Measurements from ENCODE around the gene GALNT17.

GALNT17 gene

DNA sequence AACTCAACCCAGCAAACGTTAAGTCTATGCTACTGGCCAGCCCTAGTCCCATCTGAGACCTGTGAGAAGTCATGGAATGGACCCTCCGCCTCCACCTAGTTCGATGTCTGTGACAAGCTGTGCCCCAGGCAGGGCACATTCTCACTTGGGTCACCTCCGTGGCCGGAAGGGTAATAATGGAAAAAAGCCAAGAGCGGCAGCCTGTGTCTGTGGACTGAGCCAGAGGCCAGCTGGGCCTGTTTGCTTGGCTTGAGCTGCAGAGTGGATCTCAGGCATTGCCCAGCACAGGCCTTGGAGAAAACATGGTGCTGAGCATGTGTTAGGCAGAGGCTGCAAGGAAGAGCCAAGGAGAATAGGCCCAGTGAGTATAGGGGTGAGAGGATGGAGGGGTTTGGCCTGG, 97.8 kb downstream of the GALNT17 start:
- H3K4me1 ChIP-seq (ENCODE audit: insufficient read depth, low read length, poor library complexity, severe bottlenecking): no peaks in the 10 kb centered on the region
- H3K9me2 ChIP-seq (replicated peaks; ENCODE audit: low read depth, low read length): no peaks in the 10 kb centered on the region
- H3K9me3 ChIP-seq (ENCODE audit: insufficient read depth, low read depth, low read length): peaks cover 16% of the 10 kb centered on the region; the same call in 1 of the 2 replicates
- no peaks in the 10 kb centered on the region for H3K27me3 ChIP-seq (ENCODE audit: insufficient read depth, low read length, poor library complexity, severe bottlenecking)
- no peaks in the 10 kb centered on the region for H3K79me2 ChIP-seq (ENCODE audit: insufficient read depth, low read length)
- H3K9ac ChIP-seq (ENCODE audit: low read depth, low read length, poor library complexity, severe bottlenecking): no peak overlapping the region
- H4K20me1 ChIP-seq (ENCODE audit: insufficient read depth, low read length, poor library complexity, severe bottlenecking): no peaks in the 10 kb centered on the region
- TF ChIP-seq EZH2phosphoT487 (IDR thresholded peaks at IDR 0.05; ENCODE audit: borderline replicate concordance): no peak
- TF ChIP-seq, protein P1, sequence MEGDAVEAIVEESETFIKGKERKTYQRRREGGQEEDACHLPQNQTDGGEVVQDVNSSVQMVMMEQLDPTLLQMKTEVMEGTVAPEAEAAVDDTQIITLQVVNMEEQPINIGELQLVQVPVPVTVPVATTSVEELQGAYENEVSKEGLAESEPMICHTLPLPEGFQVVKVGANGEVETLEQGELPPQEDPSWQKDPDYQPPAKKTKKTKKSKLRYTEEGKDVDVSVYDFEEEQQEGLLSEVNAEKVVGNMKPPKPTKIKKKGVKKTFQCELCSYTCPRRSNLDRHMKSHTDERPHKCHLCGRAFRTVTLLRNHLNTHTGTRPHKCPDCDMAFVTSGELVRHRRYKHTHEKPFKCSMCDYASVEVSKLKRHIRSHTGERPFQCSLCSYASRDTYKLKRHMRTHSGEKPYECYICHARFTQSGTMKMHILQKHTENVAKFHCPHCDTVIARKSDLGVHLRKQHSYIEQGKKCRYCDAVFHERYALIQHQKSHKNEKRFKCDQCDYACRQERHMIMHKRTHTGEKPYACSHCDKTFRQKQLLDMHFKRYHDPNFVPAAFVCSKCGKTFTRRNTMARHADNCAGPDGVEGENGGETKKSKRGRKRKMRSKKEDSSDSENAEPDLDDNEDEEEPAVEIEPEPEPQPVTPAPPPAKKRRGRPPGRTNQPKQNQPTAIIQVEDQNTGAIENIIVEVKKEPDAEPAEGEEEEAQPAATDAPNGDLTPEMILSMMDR (conservative IDR thresholded peaks at IDR 0.05; ENCODE audit: low read length): no peak
- H2AFZ ChIP-seq (ENCODE audit: low read length): no peak overlapping the region
- H3K4me3 ChIP-seq (ENCODE audit: low read length, poor library complexity, severe bottlenecking): no peak overlapping the region
- H3F3A ChIP-seq (ENCODE audit: low read depth): no peaks in the 10 kb centered on the region
- no peak overlapping the region for H3K4me2 ChIP-seq (ENCODE audit: low read depth, low read length, poor library complexity, severe bottlenecking)
- H3K36me3 ChIP-seq (ENCODE audit: insufficient read depth, low read length): no peaks in the 10 kb centered on the region

DNA sequence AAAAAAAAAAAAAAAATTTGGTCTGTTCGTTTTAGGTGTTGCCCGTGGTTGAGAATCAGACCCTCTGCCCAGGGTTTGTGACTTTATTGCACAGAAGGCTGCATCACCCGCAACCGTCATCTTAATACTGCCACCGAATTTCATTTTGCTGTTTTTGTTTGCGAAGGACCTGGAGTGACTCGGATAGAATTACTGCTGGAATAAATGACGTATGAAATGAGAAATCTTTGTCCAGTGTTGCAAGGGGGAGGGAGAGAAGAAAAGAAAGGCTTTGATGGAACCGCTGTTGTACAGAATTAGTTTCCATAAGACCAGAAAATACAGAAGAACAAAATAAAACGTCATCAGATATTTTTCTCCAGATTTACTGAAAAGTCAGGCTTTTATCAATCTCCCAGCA, 103.3 kb downstream of the GALNT17 start:
- H3K36me3 ChIP-seq (ENCODE audit: insufficient read depth, low read length): no peaks in the 10 kb centered on the region
- H4K20me1 ChIP-seq (ENCODE audit: insufficient read depth, low read length, poor library complexity, severe bottlenecking): no peaks in the 10 kb centered on the region
- no peaks in the 10 kb centered on the region for H3K4me1 ChIP-seq (ENCODE audit: insufficient read depth, low read length, poor library complexity, severe bottlenecking)
- TF ChIP-seq, protein P1 (conservative IDR thresholded peaks at IDR 0.05; ENCODE audit: low read length): no peak
- no peak for TF ChIP-seq EZH2phosphoT487 (IDR thresholded peaks at IDR 0.05; ENCODE audit: borderline replicate concordance)
- no peak overlapping the region for H3K4me2 ChIP-seq (ENCODE audit: low read depth, low read length, poor library complexity, severe bottlenecking)
- peaks cover 14% of the 10 kb centered on the region; the same call in 1 of the 2 replicates for H3K9me3 ChIP-seq (ENCODE audit: insufficient read depth, low read depth, low read length)
- no peaks in the 10 kb centered on the region for H3K79me2 ChIP-seq (ENCODE audit: insufficient read depth, low read length)
- H2AFZ ChIP-seq (ENCODE audit: low read length): no peak overlapping the region
- H3K4me3 ChIP-seq (ENCODE audit: low read length, poor library complexity, severe bottlenecking): no peak overlapping the region
- no peaks in the 10 kb centered on the region for H3F3A ChIP-seq (ENCODE audit: low read depth)
- no peaks in the 10 kb centered on the region for H3K27me3 ChIP-seq (ENCODE audit: insufficient read depth, low read length, poor library complexity, severe bottlenecking)
- no peak overlapping the region for H3K9ac ChIP-seq (ENCODE audit: low read depth, low read length, poor library complexity, severe bottlenecking)
- no peaks in the 10 kb centered on the region for H3K9me2 ChIP-seq (replicated peaks; ENCODE audit: low read depth, low read length)

DNA sequence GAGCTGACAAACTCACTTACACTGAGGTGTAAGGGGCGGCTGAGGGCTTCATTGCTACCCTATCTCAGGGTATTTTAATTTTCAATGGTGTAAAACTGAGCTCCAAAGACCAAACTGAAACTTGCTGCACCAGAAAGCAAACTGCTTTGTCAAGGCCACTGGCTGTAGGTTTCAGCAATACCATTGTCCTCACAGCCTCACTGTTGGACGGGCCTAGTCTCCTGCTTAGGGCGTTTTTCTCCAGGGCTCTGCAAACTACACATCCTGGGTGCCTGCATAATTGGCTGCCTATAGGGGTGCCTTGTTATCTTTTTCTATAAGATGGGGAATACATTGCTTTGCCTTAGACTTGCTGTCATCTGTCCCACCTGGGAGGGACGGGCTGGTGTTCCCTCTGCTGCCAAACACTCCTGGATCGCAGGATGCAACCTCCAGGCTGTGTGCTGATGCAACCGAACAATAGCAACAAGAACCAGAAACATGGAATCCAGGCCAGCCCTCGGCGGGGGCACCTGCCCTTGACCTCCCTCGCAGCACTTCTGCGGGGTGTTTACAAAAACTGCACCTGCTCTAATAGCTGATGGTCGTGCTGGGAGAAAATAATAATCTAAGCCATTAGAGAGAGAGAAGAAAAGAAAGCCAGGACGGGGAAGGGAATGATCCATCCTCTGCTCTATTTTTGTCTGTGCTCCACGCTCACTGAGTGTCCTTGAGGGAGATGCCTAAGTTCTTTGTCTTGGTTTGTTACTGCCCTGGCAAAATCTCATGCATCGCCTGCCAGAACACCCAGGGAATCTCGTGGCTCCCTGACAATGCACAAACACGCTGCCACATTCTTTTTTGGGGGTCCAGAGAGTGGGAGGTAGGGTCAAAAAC, 104.5 kb downstream of the GALNT17 start:
- H3K9me3 ChIP-seq (ENCODE audit: insufficient read depth, low read depth, low read length): peaks cover 14% of the 10 kb centered on the region; the same call in 1 of the 2 replicates
- H4K20me1 ChIP-seq (ENCODE audit: insufficient read depth, low read length, poor library complexity, severe bottlenecking): no peaks in the 10 kb centered on the region
- H3K36me3 ChIP-seq (ENCODE audit: insufficient read depth, low read length): no peaks in the 10 kb centered on the region
- no peak overlapping the region for H3K9ac ChIP-seq (ENCODE audit: low read depth, low read length, poor library complexity, severe bottlenecking)
- H3K79me2 ChIP-seq (ENCODE audit: insufficient read depth, low read length): no peaks in the 10 kb centered on the region
- no peaks in the 10 kb centered on the region for H3F3A ChIP-seq (ENCODE audit: low read depth)
- TF ChIP-seq EZH2phosphoT487 (IDR thresholded peaks at IDR 0.05; ENCODE audit: borderline replicate concordance): no peak
- TF ChIP-seq, protein P1 (conservative IDR thresholded peaks at IDR 0.05; ENCODE audit: low read length): no peak
- no peak overlapping the region for H2AFZ ChIP-seq (ENCODE audit: low read length)
- no peak overlapping the region for H3K4me3 ChIP-seq (ENCODE audit: low read length, poor library complexity, severe bottlenecking)
- no peak overlapping the region for H3K4me2 ChIP-seq (ENCODE audit: low read depth, low read length, poor library complexity, severe bottlenecking)
- no peaks in the 10 kb centered on the region for H3K4me1 ChIP-seq (ENCODE audit: insufficient read depth, low read length, poor library complexity, severe bottlenecking)
- no peaks in the 10 kb centered on the region for H3K27me3 ChIP-seq (ENCODE audit: insufficient read depth, low read length, poor library complexity, severe bottlenecking)
- no peaks in the 10 kb centered on the region for H3K9me2 ChIP-seq (replicated peaks; ENCODE audit: low read depth, low read length)

All from Loucy (cell line).